Loucy (cell line): ENCODE data around the gene SNX25.

Experiments used
- H2AFZ ChIP-seq: fragments of 200-600 bp; sonication (generic); 2 replicates; pipeline ENCODE4 v1.6.0; 2016; ENCODE audit warnings: antibody characterized with exemption, mild to moderate bottlenecking, low read length, moderate library complexity
- H3F3A ChIP-seq: fragments of 200-600 bp; 2 replicates; pipeline ENCODE4 v1.6.0; 2016; ENCODE audit warnings: antibody characterized with exemption, low read depth, mild to moderate bottlenecking
- H3K27me3 ChIP-seq: fragments of 200-600 bp; sonication (generic); 2 replicates; pipeline ENCODE4 v1.6.1; 2014; ENCODE audit warnings: low read length, mild to moderate bottlenecking; ENCODE audit not compliant: insufficient read depth, poor library complexity, severe bottlenecking
- H3K36me3 ChIP-seq: fragments of 200-600 bp; sonication (generic); 2 replicates; pipeline ENCODE4 v1.6.1; 2016; ENCODE audit warnings: low read length; ENCODE audit not compliant: insufficient read depth
- H3K4me1 ChIP-seq: fragments of 200-600 bp; sonication (generic); 2 replicates; pipeline ENCODE4 v1.5.1; 2014; ENCODE audit warnings: low read length, mild to moderate bottlenecking; ENCODE audit not compliant: insufficient read depth, poor library complexity, severe bottlenecking
- H3K4me2 ChIP-seq: fragments of 200-600 bp; sonication (generic); 2 replicates; pipeline ENCODE4 v1.6.0; 2014; ENCODE audit warnings: antibody characterized with exemption, low read length, low read depth, mild to moderate bottlenecking; ENCODE audit not compliant: poor library complexity, severe bottlenecking
- H3K4me3 ChIP-seq: fragments of 200-600 bp; sonication (generic); 2 replicates; pipeline ENCODE4 v1.5.1; 2014; ENCODE audit warnings: low read length, mild to moderate bottlenecking, mixed read lengths; ENCODE audit not compliant: poor library complexity, severe bottlenecking
- H3K79me2 ChIP-seq: fragments of 200-600 bp; sonication (generic); 2 replicates; pipeline ENCODE4 v1.6.1; 2014; ENCODE audit warnings: low read length; ENCODE audit not compliant: insufficient read depth
- H3K9ac ChIP-seq: fragments of 200-600 bp; sonication (generic); 2 replicates; pipeline ENCODE4 v1.6.0; 2014; ENCODE audit warnings: mild to moderate bottlenecking, low read depth, low read length, moderate library complexity; ENCODE audit not compliant: poor library complexity, severe bottlenecking
- H3K9me2 ChIP-seq: fragments of 200-600 bp; sonication (generic); replicated peaks from 2 replicates; pipeline ENCODE4 v1.6.1; 2016; ENCODE audit warnings: low read depth, low read length, mixed read lengths
- H3K9me3 ChIP-seq: fragments of 200-600 bp; sonication (generic); 2 replicates; pipeline ENCODE4 v1.6.1; 2014; ENCODE audit warnings: mild to moderate bottlenecking, antibody characterized with exemption, low read length, low read depth; ENCODE audit not compliant: insufficient read depth
- H4K20me1 ChIP-seq: fragments of 200-600 bp; sonication (generic); 2 replicates; pipeline ENCODE4 v1.6.0; 2014; ENCODE audit warnings: antibody characterized with exemption, low read length, mild to moderate bottlenecking; ENCODE audit not compliant: insufficient read depth, poor library complexity, severe bottlenecking
- CTCF ChIP-seq: fragments of 200-600 bp; sonication (generic); conservative IDR thresholded peaks from 2 replicates; pipeline ENCODE4 v1.5.1; 2014; ENCODE audit warnings: mild to moderate bottlenecking, antibody characterized with exemption, low read length
- EZH2phosphoT487 ChIP-seq: fragments of 200-600 bp; IDR thresholded peaks from 2 replicates; pipeline ENCODE4 v1.6.1; 2018; ENCODE audit warnings: antibody characterized with exemption, mild to moderate bottlenecking, moderate library complexity, borderline replicate concordance

The SNX25 gene

GRCh38 chr4:185283723-185284122 lies 74.3 kb downstream of the SNX25 start:
- Histone ChIP-seq H3K36me3 (no peaks in the 10 kb centered on the region), H3K27me3 (no peaks in the 10 kb centered on the region), H3K9me2 (no peaks in the 10 kb centered on the region), H3K4me2 (no peak overlapping the region), H4K20me1 (no peaks in the 10 kb centered on the region), H3K4me3 (no peak overlapping the region), H3K9me3 (no peaks in the 10 kb centered on the region), H3K79me2 (no peaks in the 10 kb centered on the region), H3K4me1 (no peaks in the 10 kb centered on the region), H3K9ac (no peak overlapping the region), H2AFZ (no peak overlapping the region), H3F3A (no peaks in the 10 kb centered on the region)
- no peak for TF ChIP-seq CTCF
- TF ChIP-seq EZH2phosphoT487, result no peak

DNA sequence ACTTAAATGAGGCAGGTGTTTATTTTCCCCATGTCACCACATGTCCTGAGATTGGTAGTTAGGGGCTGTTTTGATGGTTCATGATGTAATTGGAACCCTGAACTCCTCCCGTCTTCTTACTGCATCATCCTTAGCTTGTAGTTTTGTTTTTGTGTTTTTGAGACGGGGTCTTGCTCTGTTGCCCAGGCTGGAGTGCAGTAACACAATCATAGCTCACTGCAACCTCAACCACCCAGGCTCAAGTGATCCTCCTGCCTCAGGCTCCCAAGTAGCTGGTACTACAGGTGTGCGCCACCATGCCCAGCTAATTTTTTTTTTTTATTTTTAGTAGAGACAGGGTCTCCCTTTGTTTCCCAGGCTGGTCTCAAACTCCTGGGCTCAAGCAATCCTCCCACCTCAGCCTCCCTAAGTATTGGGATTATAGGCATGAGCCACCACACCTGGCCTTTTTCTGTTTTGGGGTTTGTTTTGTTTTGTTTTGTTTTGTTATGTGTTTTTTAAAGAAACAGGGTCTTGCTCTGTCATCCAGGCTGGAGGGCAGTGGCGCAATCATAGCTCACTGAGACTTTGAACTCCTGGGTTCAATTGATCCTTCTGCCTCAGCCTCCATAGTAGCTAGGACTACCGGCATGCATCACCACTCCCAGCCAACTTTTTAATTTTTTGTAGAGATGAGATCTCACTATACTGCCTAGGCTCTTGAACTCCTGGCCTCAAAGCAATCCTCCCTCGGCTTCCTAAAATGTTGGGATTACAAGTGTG lies 76.4 kb downstream of the SNX25 start:
- TF ChIP-seq CTCF (no peak), EZH2phosphoT487 (no peak)
- Histone ChIP-seq H3K9me3 (no peaks in the 10 kb centered on the region), H3K4me1 (no peaks in the 10 kb centered on the region), H2AFZ (no peak overlapping the region), H3K9ac (no peak overlapping the region), H3K4me2 (no peak overlapping the region), H3K79me2 (no peaks in the 10 kb centered on the region), H3F3A (no peaks in the 10 kb centered on the region), H3K4me3 (no peak overlapping the region), H3K36me3 (no peaks in the 10 kb centered on the region), H4K20me1 (no peaks in the 10 kb centered on the region), H3K9me2 (no peaks in the 10 kb centered on the region), H3K27me3 (no peaks in the 10 kb centered on the region)

GRCh38 chr4:185286571-185286970 lies 77.2 kb downstream of the SNX25 start:
- no peaks in the 10 kb centered on the region for H3K4me1 ChIP-seq
- no peak overlapping the region for H3K4me3 ChIP-seq
- H4K20me1 ChIP-seq, result no peaks in the 10 kb centered on the region
- no peaks in the 10 kb centered on the region for H3K27me3 ChIP-seq
- no peaks in the 10 kb centered on the region for H3K36me3 ChIP-seq
- H3K9me2 ChIP-seq, result no peaks in the 10 kb centered on the region
- H3K9ac ChIP-seq, result no peak overlapping the region
- no peaks in the 10 kb centered on the region for H3K9me3 ChIP-seq
- no peaks in the 10 kb centered on the region for H3K79me2 ChIP-seq
- no peak overlapping the region for H2AFZ ChIP-seq
- no peak overlapping the region for H3K4me2 ChIP-seq
- TF ChIP-seq CTCF (no peak), EZH2phosphoT487 (no peak)
- H3F3A ChIP-seq, result no peaks in the 10 kb centered on the region
